ENCODE results near the gene MRPL57. TPM values are rescaled to one million over a fixed set of nuclear protein-coding genes. Genes with fewer than 3 reads are reported as not detected.
"Not testable (repeated sequence)": the region's sequence is repeated elsewhere in the genome, so short reads cannot be mapped to it uniquely, and the experiment has no call there.

MRPL57 gene
- total and polyA plus RNA-seq, 3 donors from 2014 or later, result 18.9 to 41.2 (median 36.8) TPM

GRCh38 chr13:21216332-21216731 lies 39.9 kb downstream of the MRPL57 start:
- no peaks in the 10 kb centered on the region for H3K4me1 ChIP-seq
- no peak overlapping the region for H3K27ac ChIP-seq
- WGBS, 2 donors, result 16 to 19% methylated on average over 13 of the region's 13 CpGs
- no peak for TF ChIP-seq POLR2A (IDR thresholded peaks at IDR 0.05)
- TF ChIP-seq CTCF (IDR thresholded peaks at IDR 0.05), result no peak
- H3K4me3 ChIP-seq, result no peak overlapping the region
- intact Hi-C loops (cut with DNase I; ENCODE audit: low total_unique reads), result no loop called here
- no peaks in the 10 kb centered on the region for H3K9me3 ChIP-seq
- H3K36me3 ChIP-seq (ENCODE audit: low read depth, missing control alignments), result no peaks in the 10 kb centered on the region
- no peak for DNase-seq
- no peaks in the 10 kb centered on the region for H3K27me3 ChIP-seq

- no peak overlapping the region for H3K4me3 ChIP-seq
- no peaks in the 10 kb centered on the region for H3K4me1 ChIP-seq
- intact Hi-C loops (cut with DNase I; ENCODE audit: low total_unique reads), result no loop called here
- no peaks in the 10 kb centered on the region for H3K9me3 ChIP-seq
- H3K27me3 ChIP-seq, result no peaks in the 10 kb centered on the region
- no peaks in the 10 kb centered on the region for H3K36me3 ChIP-seq (ENCODE audit: low read depth, missing control alignments)
- no peak for TF ChIP-seq CTCF (IDR thresholded peaks at IDR 0.05)
- TF ChIP-seq POLR2A (IDR thresholded peaks at IDR 0.05), result no peak
- DNase-seq, result no peak
- WGBS, 2 donors, result 69 to 70% methylated on average over 7 of the region's 7 CpGs
- no peak overlapping the region for H3K27ac ChIP-seq
Observed at GRCh38 chr13:21218351-21219035, 42.0 kb downstream of the MRPL57 start.

- TF ChIP-seq CTCF (IDR thresholded peaks at IDR 0.05), result no peak
- no peak for TF ChIP-seq POLR2A (IDR thresholded peaks at IDR 0.05)
- DNase-seq, result no peak
- Histone ChIP-seq H3K27ac (no peak overlapping the region), H3K4me3 (no peak overlapping the region), H3K4me1 (no peaks in the 10 kb centered on the region), H3K36me3 (ENCODE audit: low read depth, missing control alignments) (no peaks in the 10 kb centered on the region), H3K9me3 (no peaks in the 10 kb centered on the region), H3K27me3 (no peaks in the 10 kb centered on the region)
- WGBS, 2 donors, result 60 to 70% methylated on average over 3 of the region's 3 CpGs
- intact Hi-C loops (cut with DNase I; ENCODE audit: low total_unique reads), result no loop called here
Observed at GRCh38 chr13:21219036-21219381, 42.6 kb downstream of the MRPL57 start.

- H3K27me3 ChIP-seq; H3K36me3 ChIP-seq (ENCODE audit: low read depth, missing control alignments); H3K27ac ChIP-seq; H3K9me3 ChIP-seq; intact Hi-C loops (cut with DNase I; ENCODE audit: low total_unique reads); H3K4me3 ChIP-seq; DNase-seq; H3K4me1 ChIP-seq: not testable (repeated sequence)
- 66 to 83% methylated on average over 3 of the region's 3 CpGs for WGBS, 2 donors
Observed at GRCh38 chr13:21219716-21220115, 43.3 kb downstream of the MRPL57 start.

- Histone ChIP-seq H3K36me3 (ENCODE audit: low read depth, missing control alignments) (no peaks in the 10 kb centered on the region), H3K27me3 (no peaks in the 10 kb centered on the region), H3K4me3 (no peak overlapping the region), H3K9me3 (no peaks in the 10 kb centered on the region), H3K27ac (no peak overlapping the region), H3K4me1 (no peaks in the 10 kb centered on the region)
- no peak for DNase-seq
- TF ChIP-seq CTCF (IDR thresholded peaks at IDR 0.05), result no peak
- no peak for TF ChIP-seq POLR2A (IDR thresholded peaks at IDR 0.05)
- intact Hi-C loops (cut with DNase I; ENCODE audit: low total_unique reads), result no loop called here
Observed at GRCh38 chr13:21221268-21221667, 44.8 kb downstream of the MRPL57 start.
